Gastroesophageal sphincter (tissue), 4 donors: ENCODE measurements around the gene BBC3. TPM values are rescaled to one million over a fixed set of nuclear protein-coding genes. Genes with fewer than 3 reads are reported as not detected.

Experiments used
- ATAC-seq: fragments of 150-250 bp; one replicate; pipeline ENCODE4 v1.9.1; 2016; ENCODE audit warnings: mild to moderate bottlenecking, moderate library complexity
- H3K27ac ChIP-seq, 4 donors: fragments of 200-600 bp; sonication (generic) in 3 of 4; 1 replicate in 3 of 4; 2 replicates in 1 of 4; pipeline ENCODE4 v1.5.1; 2016 to 2019
- H3K27me3 ChIP-seq: fragments of 200-600 bp; sonication (generic); one replicate; pipeline ENCODE4 v1.5.1; 2019
- H3K36me3 ChIP-seq, 2 donors: fragments of 200-600 bp; sonication (generic); one replicate each; pipeline ENCODE4 v1.5.1; 2019; ENCODE audit warnings: control low read depth in 1 of 2
- H3K4me1 ChIP-seq, 3 donors: fragments of 200-600 bp; sonication (generic); 1 replicate in 2 of 3; 2 replicates in 1 of 3; pipeline ENCODE4 v1.5.1; 2016 to 2019; ENCODE audit warnings: control low read depth in 2 of 3
- H3K4me3 ChIP-seq, 2 donors: fragments of 200-600 bp; sonication (generic); one replicate each; pipeline ENCODE4 v1.5.1; 2019; ENCODE audit warnings: mild to moderate bottlenecking in 1 of 2, moderate library complexity in 1 of 2
- H3K9me3 ChIP-seq, 3 donors: fragments of 200-600 bp; sonication (generic); one replicate each; pipeline ENCODE4 v1.5.1; 2017 to 2019; ENCODE audit warnings: control low read depth in 2 of 3
- CTCF ChIP-seq, 4 experiments: fragments of 200-600 bp in 2 of 4; fragments of 450-650 bp in 2 of 4; sonication (generic) in 1 of 4; IDR thresholded peaks; one replicate each; pipeline ENCODE4 v1.5.1; 2017 to 2019; ENCODE audit warnings: antibody characterized with exemption in 4 of 4, mild to moderate bottlenecking in 2 of 4, moderate library complexity in 2 of 4
- POLR2A ChIP-seq, 2 donors: fragments of 450-650 bp; IDR thresholded peaks; one replicate each; pipeline ENCODE4 v1.6.1; 2017; ENCODE audit warnings: antibody characterized with exemption in 2 of 2, mild to moderate bottlenecking in 2 of 2, moderate library complexity in 1 of 2
- POLR2AphosphoS5 ChIP-seq: sonication (generic); formaldehyde crosslinking; IDR thresholded peaks from one replicate; pipeline ENCODE4 v1.6.1; 2017; ENCODE audit warnings: antibody characterized with exemption
- WGBS, 2 donors: methylation state at CpG; one replicate each; pipeline ENCODE4 v1.1.5; 2018; ENCODE audit warnings: low coverage in 1 of 2; 5-methylcytosine and 5-hydroxymethylcytosine counted together
- small RNA-seq, 4 donors: library from RNA; depleted of rRNA; stranded (forward); fragments of <200 nt; gene quantifications; one replicate each; pipeline ENCODE3, GENCODE V24; 2016
- total RNA-seq, 4 donors: library from RNA; depleted of rRNA; stranded (reverse); fragments of >200 nt; gene quantifications; one replicate each; pipeline ENCODE4 v1.1.0, GENCODE V29; 2016

BBC3 gene
- total RNA-seq, 4 donors from 2014 or later, result 3.6 to 11.4 (median 10.2) TPM

- H3K4me3 ChIP-seq, result no peak overlapping the region
- H3K27ac ChIP-seq, result peak overlapping the region; percentile 80 to 89 (median 82)
- peak; percentile 76 for ATAC-seq
- WGBS, 2 donors, result 13 to 15% methylated on average over 5 of the region's 5 CpGs
- peaks cover 0 to 42% of the 10 kb centered on the region in 2 donors for H3K36me3 ChIP-seq
- TF ChIP-seq POLR2AphosphoS5 (peak; percentile 68), POLR2A (IDR thresholded peaks at IDR 0.05) (no peak)
- no peaks in the 10 kb centered on the region for H3K9me3 ChIP-seq
- peaks cover 7 to 52% (median 15%) of the 10 kb centered on the region in 3 donors for H3K4me1 ChIP-seq
- no peaks in the 10 kb centered on the region for H3K27me3 ChIP-seq
Measured at GRCh38 chr19:47176627-47177090, 54.3 kb downstream of the BBC3 start.

GRCh38 chr19:47176071-47176626 lies 54.9 kb downstream of the BBC3 start:
- H3K4me3 ChIP-seq, result no peak overlapping the region
- TF ChIP-seq POLR2A (IDR thresholded peaks at IDR 0.05), result no peak
- peak; percentile 75 for TF ChIP-seq POLR2AphosphoS5
- TF ChIP-seq CTCF (IDR thresholded peaks at IDR 0.05), result no peak
- peak; percentile 48 for ATAC-seq
- no peaks in the 10 kb centered on the region for H3K27me3 ChIP-seq
- H3K27ac ChIP-seq, result peak overlapping the region; percentile 80 to 89 (median 82)
- H3K9me3 ChIP-seq, result no peaks in the 10 kb centered on the region
- peaks cover 0 to 46% of the 10 kb centered on the region in 2 donors for H3K36me3 ChIP-seq
- 21 to 35% methylated on average over 5 of the region's 5 CpGs for WGBS, 2 donors
- peaks cover 7 to 52% (median 15%) of the 10 kb centered on the region in 3 donors for H3K4me1 ChIP-seq

- H3K36me3 ChIP-seq, result peaks cover 0 to 62% of the 10 kb centered on the region in 2 donors
Measured at GRCh38 chr19:47172666-47173455, 58.1 kb downstream of the BBC3 start.

More at GRCh38 chr19:47172666-47173455, 58.1 kb downstream of the BBC3 start:
- WGBS, 2 donors, result 87 to 88% methylated on average over 4 to 13 of the region's 19 CpGs
- Histone ChIP-seq H3K9me3 (no peaks in the 10 kb centered on the region), H3K27me3 (no peaks in the 10 kb centered on the region), H3K4me1 (peaks cover 7 to 30% (median 15%) of the 10 kb centered on the region in 3 donors), H3K27ac (no peak overlapping the region), H3K4me3 (no peak overlapping the region)
- TF ChIP-seq POLR2A (IDR thresholded peaks at IDR 0.05) (no peak), CTCF (IDR thresholded peaks at IDR 0.05) (no peak)
- no peak for ATAC-seq

Small RNAs within 50 kb of the gene (small RNA-seq; reads per million reads assigned to genes)
- gene MIR3190, result 0 reads per million in 4 donors

Other genes with a start within 250 kb of the BBC3 start
- under 1 TPM in 1 of 4 donors, not detected in 3; 0.85 TPM for gene NPAS1, start 211.4 kb downstream of the BBC3 start, total RNA-seq
- gene TMEM160, start 182.6 kb downstream of the BBC3 start, total RNA-seq, result 10 to 100 TPM in 3 of 4 donors, 1 to 10 TPM in 1; 7.3 to 55.6 (median 33.4) TPM
- gene ZC3H4, start 117.4 kb downstream of the BBC3 start, total RNA-seq, result 10 to 100 TPM; 22.5 to 28.7 (median 24.9) TPM
- 100 to 1,000 TPM; 134 to 157 (median 153) TPM for gene SAE1, start 100.4 kb downstream of the BBC3 start, total RNA-seq
- 10 to 100 TPM; 17.3 to 36.9 (median 28.5) TPM for gene CCDC9, start 25.3 kb upstream of the BBC3 start, total RNA-seq
- 10 to 100 TPM in 2 of 4 donors, 1 to 10 TPM in 2; 5.0 to 14.7 (median 11.7) TPM for gene INAFM1, start 43.7 kb upstream of the BBC3 start, total RNA-seq
- 10 to 100 TPM in 1 of 4 donors, 1 to 10 TPM in 3; 1.4 to 19.7 (median 7.0) TPM for gene C5AR1, start 78.7 kb upstream of the BBC3 start, total RNA-seq
- 1 to 10 TPM in 2 of 4 donors, under 1 TPM in 2; 0.15 to 2.3 (median 1.2) TPM for gene C5AR2, start 101.0 kb upstream of the BBC3 start, total RNA-seq
- gene DHX34, start 118.1 kb upstream of the BBC3 start, total RNA-seq, result 10 to 100 TPM in 2 of 4 donors, 1 to 10 TPM in 2; 8.7 to 16.0 (median 12.3) TPM
- 10 to 100 TPM; 23.5 to 37.2 (median 30.3) TPM for gene MEIS3, start 188.3 kb upstream of the BBC3 start, total RNA-seq
- 10 to 100 TPM in 1 of 4 donors, 1 to 10 TPM in 3; 6.5 to 19.9 (median 9.5) TPM for gene SLC8A2, start 240.7 kb upstream of the BBC3 start, total RNA-seq